TTC549 (cell line): ENCODE measurements around the gene LOXL1.

ENCODE experiments used
- FAIRE-seq: peaks from 2 replicates; lab custom pipeline; 2012; peaks lifted over from hg19 to GRCh38; lab: Jason Lieb, UNC

The LOXL1 gene

DNA sequence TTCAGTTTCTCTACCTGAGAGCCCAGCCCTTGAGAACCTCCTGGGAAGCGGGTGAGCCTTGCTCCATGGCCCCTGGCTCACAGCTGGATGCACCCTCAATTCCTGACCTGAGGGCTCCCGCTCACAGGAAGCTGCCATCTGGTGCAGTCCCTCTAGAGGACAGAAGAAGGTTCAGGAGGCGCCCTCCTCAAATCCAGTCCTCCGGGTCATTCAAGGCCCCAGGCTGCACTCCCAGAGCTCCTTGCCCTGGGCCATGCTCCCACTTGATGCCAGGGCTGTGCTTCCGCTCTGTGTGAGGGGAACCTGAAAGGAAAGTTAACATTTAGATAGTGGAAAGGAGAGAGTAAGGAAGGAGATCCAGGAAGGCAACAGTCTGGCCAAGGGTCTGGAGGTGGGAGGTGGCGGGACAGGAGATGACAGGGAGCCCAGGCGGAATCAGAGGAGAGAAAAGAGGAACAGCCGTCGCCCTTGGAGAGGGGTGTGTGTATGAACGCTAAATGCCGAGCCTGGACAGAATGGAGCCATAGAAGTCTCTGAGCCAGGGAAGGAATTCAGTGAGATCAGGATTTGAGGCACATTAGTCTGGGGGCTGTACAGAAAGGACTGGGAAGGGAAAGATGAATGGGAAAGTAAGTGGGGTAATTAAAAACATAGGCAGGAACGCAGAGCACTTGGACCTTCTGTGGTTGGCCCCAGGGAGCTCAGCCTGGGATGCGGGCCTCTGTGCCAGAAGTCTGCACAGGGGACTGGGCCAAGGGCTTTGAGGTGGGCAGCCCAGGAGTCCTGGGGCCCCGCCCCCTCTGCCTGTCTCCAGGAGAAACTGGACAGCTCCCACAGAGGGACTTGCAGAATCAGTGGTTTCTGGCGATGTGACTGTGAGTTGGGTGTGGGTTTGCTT is 26.8 kb upstream of the LOXL1 start:
- FAIRE-seq: no peak

DNA sequence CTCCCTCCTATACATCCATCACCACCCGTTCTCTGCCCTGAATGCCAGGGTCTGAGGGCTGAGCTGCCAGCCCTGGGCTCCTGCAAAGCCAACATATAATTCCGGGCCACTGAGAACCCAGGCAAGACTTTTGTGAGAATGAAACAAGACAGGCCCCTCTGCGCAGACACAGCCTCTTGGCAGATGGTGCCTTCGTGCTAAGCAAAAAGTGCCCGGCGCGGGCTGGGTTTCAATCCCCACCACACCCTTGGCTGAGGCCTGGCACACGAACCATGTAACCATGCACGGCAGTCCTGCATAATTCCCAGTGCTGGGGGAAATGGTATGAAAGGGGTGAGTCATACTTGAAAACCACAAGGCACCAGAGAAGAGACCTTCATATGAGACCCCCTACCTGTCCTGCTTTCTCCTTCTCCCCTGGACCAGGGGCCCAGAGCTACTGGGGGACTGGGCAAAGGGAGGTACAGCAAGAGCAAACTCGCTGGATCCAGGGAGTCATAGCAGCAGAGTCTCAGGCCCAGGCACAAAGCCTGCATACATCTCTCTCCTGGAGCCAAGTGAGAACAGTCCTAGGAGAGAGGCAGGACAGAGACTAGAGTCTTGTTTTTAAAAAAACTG is 26.1 kb upstream of the LOXL1 start:
- FAIRE-seq: no peak

DNA sequence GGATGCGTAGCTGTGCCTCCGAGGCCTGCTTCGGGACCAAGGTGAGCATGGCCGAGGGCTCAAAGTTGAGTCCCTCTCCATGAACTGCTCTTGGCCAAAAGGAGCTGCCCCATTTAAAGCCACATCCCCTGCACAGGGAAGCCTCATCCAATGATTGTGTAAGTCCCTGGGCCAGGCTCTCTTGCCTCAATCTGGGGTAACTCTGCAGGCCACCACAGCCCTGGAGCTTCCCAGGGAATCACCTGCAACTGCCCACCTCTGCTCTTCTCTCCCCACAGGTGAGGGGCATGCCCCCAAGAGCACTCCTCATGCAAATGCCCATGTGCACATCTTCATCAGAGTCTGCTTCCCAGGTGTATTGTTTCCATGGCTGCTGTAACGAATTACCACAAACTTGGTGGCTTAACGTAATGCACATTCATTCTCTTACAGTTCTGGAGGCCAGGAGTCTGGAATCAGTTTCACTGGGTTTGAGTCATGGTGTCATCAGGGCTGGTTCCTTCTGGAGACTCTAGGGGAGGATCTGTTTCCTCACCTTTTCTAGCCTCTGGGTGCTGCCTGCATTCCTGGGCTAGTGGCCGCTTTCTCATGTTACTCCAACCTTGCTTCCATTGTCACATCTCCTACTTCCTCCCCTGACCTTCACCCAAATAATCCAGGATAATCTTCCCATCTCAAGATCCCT is 25.0 kb upstream of the LOXL1 start:
- FAIRE-seq: no peak

GRCh38 chr15:73902121-73903020 is 23.9 kb upstream of the LOXL1 start:
- no peak for FAIRE-seq

DNA sequence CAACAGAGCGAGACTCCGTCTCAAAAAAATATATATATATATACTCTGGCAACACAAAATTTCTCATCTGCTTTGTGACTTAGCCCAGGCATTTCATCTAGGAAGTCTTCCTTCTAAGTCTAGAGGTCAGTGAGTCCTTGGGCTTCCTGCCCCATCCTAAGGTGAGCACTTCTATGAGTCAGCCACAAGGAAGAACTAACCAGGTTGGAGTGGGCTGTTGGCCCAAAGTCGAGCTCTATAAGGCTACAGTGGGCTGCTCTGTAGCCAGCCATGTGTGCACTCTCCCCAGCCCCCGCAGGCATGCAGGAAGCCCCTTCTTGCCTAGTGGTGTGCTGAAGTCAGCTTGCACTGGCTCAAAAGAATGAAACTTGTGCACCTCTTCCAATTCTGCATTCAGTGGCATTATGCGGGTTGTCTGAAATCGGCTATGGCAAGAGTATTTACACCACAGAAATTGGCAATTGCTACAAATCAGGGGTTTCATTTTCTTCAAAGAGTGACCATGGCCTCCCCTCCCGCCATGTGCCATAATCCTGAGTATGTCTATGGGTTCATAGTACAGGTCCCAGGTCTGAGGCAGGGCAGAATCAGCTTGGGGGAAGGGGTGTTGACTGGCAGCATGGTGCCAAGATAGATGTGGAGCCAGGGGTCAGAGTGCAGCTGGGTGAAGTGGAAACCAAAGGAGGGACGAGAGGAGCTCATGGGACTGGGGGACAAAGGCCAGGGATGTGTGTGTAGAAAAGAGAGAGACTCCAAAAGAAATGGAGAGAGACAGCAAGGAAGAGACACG is 22.0 kb upstream of the LOXL1 start:
- FAIRE-seq: no peak

GRCh38 chr15:73905225-73905827 is 20.9 kb upstream of the LOXL1 start:
- no peak for FAIRE-seq

DNA sequence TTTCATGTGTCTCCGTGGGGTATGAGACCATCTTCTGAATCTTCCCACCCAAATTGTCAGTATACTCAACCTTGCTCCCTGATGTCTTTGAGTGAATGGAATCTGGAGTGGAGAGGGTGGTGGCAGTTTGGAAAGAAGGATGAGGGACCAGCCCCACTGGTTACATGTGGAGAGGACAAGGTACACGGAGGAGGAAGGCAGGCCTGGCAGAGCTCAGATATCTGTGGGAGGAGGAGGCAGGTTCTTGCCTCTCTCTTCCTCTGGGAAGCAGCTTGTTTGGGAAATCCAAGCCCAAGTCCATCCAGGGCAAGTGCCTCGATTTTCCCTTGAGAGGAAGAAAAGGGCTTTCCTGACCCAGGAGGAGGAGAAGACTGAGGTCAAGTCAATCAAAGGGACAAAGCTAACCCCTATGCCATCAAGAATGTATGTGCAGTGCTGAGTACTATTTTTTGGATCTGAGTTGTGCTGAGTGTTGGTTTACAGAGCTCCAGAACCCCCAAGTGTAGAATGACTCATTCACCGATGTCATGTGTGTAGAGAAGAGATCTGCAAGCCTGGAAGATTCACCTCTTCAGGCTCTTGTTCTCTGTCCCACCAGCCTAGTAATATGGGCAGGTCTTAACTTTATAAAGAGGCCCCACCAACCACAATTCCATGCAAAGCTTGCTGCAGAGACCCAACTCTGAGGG is 19.8 kb upstream of the LOXL1 start:
- FAIRE-seq: no peak

- no peak for FAIRE-seq
Observed at GRCh38 chr15:73907035-73907408, 19.2 kb upstream of the LOXL1 start.

DNA sequence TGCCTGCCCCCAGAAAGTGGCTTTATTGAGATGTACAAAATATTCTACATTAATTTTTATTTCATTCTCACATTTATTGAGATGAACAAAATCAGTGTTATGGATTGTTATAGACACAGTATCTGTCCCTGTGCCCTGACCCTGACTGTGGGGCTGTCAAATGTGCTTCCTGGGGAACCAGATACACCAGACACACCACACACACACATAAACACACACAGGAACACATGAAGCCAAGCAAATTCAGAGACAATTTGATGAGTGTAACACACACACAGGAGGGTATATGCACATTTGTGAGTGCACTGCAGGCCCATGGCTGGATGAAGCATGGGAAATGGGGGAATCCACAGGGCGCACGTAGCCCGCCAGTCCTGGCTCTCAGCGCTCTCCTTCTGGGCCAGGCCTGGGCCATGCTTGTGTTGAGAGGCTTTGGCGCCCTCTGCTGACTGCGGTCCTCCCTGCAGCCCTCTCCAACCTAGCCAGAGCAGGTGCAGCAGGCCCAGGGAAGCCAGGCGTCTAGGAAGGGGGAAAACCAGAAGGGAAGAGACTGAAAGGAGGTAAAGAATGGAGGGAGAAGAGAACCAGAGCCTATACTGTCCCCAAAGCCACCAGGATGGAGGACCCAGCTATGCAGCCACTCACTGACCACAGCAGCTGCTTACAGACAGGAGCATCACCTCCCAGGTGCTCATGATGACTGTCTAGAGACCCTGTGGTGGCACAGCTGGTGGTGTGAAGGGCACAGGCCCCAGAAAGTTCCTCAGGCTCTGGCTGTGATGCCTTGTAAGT is 18.0 kb upstream of the LOXL1 start:
- no peak for FAIRE-seq

GRCh38 chr15:73908822-73909122 is 17.5 kb upstream of the LOXL1 start:
- no peak for FAIRE-seq

DNA sequence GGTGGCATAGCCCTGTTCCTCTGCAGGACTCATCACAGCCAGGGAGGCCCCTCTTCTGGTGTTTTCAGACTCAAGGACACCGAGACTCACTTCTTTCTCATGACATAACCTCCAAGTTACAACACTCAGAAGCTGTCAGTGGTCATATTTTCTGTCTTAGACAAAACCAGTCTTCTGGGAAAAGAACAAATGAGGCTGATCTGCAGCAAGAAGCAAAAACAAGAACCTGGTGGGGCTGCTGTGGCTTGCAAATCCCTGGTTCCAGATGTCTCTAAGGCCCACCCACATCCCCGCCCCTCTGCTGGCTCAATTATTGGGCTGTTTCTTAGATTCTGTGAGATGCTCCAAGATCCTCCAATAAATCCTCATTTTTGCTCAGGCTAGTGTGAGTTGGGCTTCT is 16.6 kb upstream of the LOXL1 start:
- no peak for FAIRE-seq

- FAIRE-seq: no peak
Observed at GRCh38 chr15:73910522-73911303, 15.5 kb upstream of the LOXL1 start.

- no peak for FAIRE-seq
Observed at GRCh38 chr15:73912030-73912596, 14.1 kb upstream of the LOXL1 start.

- FAIRE-seq: no peak
Observed at GRCh38 chr15:73914145-73914544, 12.1 kb upstream of the LOXL1 start.

DNA sequence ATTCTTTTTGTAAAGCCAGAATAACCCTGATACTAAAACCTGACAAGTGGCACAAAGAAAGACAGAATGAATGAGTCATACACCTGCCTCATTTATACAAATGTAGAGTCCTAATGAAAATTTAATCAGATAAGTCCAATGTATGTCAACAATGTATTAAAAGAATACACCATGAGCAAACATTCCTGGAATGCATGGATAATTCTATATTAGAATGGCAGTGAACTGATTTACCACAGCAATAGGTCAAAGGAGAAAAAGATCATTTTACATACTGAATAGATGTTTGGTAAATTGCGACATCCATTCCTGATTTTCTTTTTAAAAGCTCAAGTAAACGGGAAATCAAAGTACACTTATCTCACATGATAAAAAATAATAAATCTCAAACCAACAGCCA is 11.2 kb upstream of the LOXL1 start:
- FAIRE-seq: no peak

- FAIRE-seq: no peak
Observed at GRCh38 chr15:73918784-73919183, 7.5 kb upstream of the LOXL1 start.

DNA sequence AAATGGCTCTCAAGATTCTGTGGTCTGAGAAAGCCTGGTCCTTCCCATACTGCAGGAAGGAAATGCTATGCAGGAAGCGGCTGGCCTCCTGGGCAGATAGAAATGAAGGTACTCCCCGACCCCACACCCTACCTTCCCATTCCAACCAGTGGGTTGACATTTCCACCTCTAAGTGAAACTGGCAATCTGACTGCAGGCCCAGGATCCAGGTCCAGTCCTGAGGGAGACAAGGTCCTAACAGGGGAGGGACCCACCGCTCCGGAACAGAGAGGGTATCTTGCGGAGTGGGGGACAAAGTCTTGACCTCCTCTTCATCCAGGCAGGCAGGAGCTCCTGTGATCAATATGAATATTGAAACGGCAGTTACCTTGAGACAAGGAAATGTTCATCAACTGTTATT is 6.6 kb upstream of the LOXL1 start:
- no peak for FAIRE-seq

- no peak for FAIRE-seq
Observed at GRCh38 chr15:73921254-73921925, 4.9 kb upstream of the LOXL1 start.
